Caco-2 (cell line): Measurements from ENCODE around the gene ATAD3C. TPM values are rescaled to one million over a fixed set of nuclear protein-coding genes. Genes with fewer than 3 reads are reported as not detected.

Experiments used
- BruUV-seq: library from RNA; stranded (reverse); fragments of 400-500 nt; replicated peaks from 2 replicates; lab custom pipeline; 2021; lab: Mats Ljungman, UMichigan
- CTCF ChIA-PET: fragments of 300-600 bp; sonication (Branson Sonifier 250); formaldehyde crosslinking; loops from one replicate; lab custom pipeline; 2022; ENCODE audit warnings: antibody characterized with exemption; lab: Charles Lee
- POLR2A ChIA-PET: fragments of 300-600 bp; sonication (Branson Sonifier 250); formaldehyde crosslinking; loops from one replicate; lab custom pipeline; 2022; ENCODE audit warnings: antibody characterized with exemption; lab: Charles Lee
- DNase-seq, 2 experiments: peaks; one replicate each; pipeline versions ENCODE4 v3.0.0 to v3.0.0-alpha.2; 2020 to 2022
- H3K27me3 ChIP-seq: replicated peaks from 2 replicates; pipeline ENCODE4 v1.6.0; 2011; ENCODE audit warnings: low read length; ENCODE audit not compliant: control insufficient read depth, insufficient read depth
- H3K36me3 ChIP-seq: 2 replicates; pipeline ENCODE4 v1.5.1; 2011; ENCODE audit warnings: low read length; ENCODE audit not compliant: control insufficient read depth, insufficient read depth
- H3K4me1 ChIP-seq: fragments of 250-450 bp; sonication (Bioruptor Pico); 2 replicates; pipeline ENCODE4 v1.5.1; 2020; ENCODE audit warnings: mild to moderate bottlenecking
- H3K4me3 ChIP-seq: 2 replicates; pipeline ENCODE4 v1.5.1; 2011; ENCODE audit warnings: low read depth, mild to moderate bottlenecking, control low read depth, low read length
- H3K9me3 ChIP-seq: fragments of 250-450 bp; sonication (Bioruptor Pico); 2 replicates; pipeline ENCODE4 v1.5.1; 2020; ENCODE audit warnings: mild to moderate bottlenecking, moderate library complexity
- H3K27ac Mint-ChIP-seq: one replicate; pipeline ENCODE4 v1.8.0; 2022; ENCODE audit warnings: mixed read lengths; ENCODE audit not compliant: unreplicated experiment
- H3K27me3 Mint-ChIP-seq: one replicate; pipeline ENCODE4 v1.8.0; 2022; ENCODE audit warnings: mixed read lengths; ENCODE audit not compliant: insufficient read depth, unreplicated experiment
- H3K36me3 Mint-ChIP-seq: one replicate; pipeline ENCODE4 v1.8.0; 2022; ENCODE audit warnings: mild to moderate bottlenecking, mixed read lengths; ENCODE audit not compliant: insufficient read depth, unreplicated experiment
- H3K4me1 Mint-ChIP-seq: one replicate; pipeline ENCODE4 v1.8.0; 2022; ENCODE audit warnings: low read depth, mixed read lengths; ENCODE audit not compliant: unreplicated experiment
- H3K4me3 Mint-ChIP-seq: one replicate; pipeline ENCODE4 v1.8.0; 2022; ENCODE audit warnings: mild to moderate bottlenecking, moderate library complexity, mixed read lengths; ENCODE audit not compliant: unreplicated experiment
- H3K9me3 Mint-ChIP-seq: one replicate; pipeline ENCODE4 v1.8.0; 2022; ENCODE audit warnings: mixed read lengths; ENCODE audit not compliant: unreplicated experiment
- intact Hi-C: fragments of 100-400 bp; cut with micrococcal nuclease; formaldehyde crosslinking; loops from one replicate; pipeline ENCODE4 v1.10.0; 2022; ENCODE audit not compliant: unreplicated experiment
- total RNA-seq: library from RNA; stranded (reverse); gene quantifications from 2 replicates; pipeline ENCODE4 v1.2.3, GENCODE V29; 2022
- TF ChIP-seq, protein P1 (sequence below), 2 experiments: fragments of 200-600 bp in 1 of 2; IDR thresholded peaks; 1 replicate in 1 of 2; 2 replicates in 1 of 2; pipeline versions ENCODE4 v1.5.1 to v1.8.0; 2011 to 2022; ENCODE audit warnings: antibody characterized with exemption in 1 of 2, control low read depth in 1 of 2, inconsistent platforms in 1 of 2, low read depth in 1 of 2, low read length in 1 of 2, mild to moderate bottlenecking in 1 of 2, moderate library complexity in 1 of 2; ENCODE audit not compliant: insufficient read depth in 1 of 2, severe bottlenecking in 1 of 2, unreplicated experiment in 1 of 2

ATAD3C gene
- total RNA-seq, 1 experiment from 2014 or later, result 0.95 TPM

DNA sequence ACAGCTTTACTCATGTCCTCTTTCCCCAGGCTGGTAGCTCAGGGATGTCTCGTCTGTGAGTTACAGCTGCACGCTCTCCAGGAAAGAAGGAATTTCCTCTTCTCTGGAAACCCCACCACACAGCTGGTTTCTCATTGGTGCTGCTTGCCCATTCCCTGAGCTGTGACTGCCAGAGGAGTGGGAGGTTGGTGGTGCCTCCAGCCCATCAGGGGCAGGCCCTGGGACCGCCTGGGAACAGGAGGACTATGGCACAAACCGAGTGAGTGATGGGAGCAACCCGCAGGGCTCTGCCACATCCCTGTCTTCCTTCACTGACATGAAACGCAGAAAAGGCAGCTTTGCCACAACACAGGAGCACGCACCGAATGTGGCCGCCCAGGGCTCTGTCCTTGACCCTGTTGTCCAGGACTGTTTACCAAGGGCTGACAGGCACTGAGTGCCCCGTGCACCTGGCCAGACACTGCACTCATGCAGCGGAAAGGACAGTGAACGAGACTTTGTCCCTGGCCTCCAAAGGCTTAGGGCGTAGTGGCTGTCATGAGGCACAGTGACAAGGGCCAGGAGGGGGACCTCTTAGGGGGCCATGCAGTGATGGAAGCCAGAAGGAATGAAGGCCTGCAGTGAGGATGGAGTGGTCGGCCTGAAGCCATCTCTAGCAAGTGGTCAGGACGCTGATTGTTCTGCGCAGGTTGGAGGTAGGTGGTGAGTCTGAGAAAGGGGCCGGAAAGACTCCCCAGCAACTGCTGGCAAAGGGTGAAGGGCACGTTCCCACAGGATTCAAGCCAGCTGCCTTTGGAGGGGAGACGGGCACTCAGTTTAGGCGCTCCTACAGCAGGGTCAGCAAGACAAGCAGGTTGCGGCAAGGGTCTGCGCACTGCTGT is 48.7 kb upstream of the ATAD3C start:
- ChIA-PET POLR2A (no interaction called here), CTCF (interaction anchor here (0.5 to 1.2 kb wide), 2 partner anchors 102 to 105 kb away, joined by 3 to 4 read pairs; no protein-coding TSS in a partner anchor)
- no peaks in the 10 kb centered on the region for H3K27me3 ChIP-seq
- TF ChIP-seq, protein P1, sequence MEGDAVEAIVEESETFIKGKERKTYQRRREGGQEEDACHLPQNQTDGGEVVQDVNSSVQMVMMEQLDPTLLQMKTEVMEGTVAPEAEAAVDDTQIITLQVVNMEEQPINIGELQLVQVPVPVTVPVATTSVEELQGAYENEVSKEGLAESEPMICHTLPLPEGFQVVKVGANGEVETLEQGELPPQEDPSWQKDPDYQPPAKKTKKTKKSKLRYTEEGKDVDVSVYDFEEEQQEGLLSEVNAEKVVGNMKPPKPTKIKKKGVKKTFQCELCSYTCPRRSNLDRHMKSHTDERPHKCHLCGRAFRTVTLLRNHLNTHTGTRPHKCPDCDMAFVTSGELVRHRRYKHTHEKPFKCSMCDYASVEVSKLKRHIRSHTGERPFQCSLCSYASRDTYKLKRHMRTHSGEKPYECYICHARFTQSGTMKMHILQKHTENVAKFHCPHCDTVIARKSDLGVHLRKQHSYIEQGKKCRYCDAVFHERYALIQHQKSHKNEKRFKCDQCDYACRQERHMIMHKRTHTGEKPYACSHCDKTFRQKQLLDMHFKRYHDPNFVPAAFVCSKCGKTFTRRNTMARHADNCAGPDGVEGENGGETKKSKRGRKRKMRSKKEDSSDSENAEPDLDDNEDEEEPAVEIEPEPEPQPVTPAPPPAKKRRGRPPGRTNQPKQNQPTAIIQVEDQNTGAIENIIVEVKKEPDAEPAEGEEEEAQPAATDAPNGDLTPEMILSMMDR (IDR thresholded peaks at IDR 0.05; ENCODE audit: insufficient read depth in 1 of 2, low read depth in 1 of 2, low read length in 1 of 2, severe bottlenecking in 1 of 2, unreplicated experiment in 1 of 2), result no peak
- H3K27me3 Mint-ChIP-seq, result no peaks in the 10 kb centered on the region
- peak overlapping the region; percentile 94 for H3K4me3 ChIP-seq
- H3K9me3 ChIP-seq, result no peaks in the 10 kb centered on the region
- intact Hi-C loops, result no loop called here
- H3K36me3 ChIP-seq, result peaks cover 4% of the 10 kb centered on the region; the same call in 1 of the 2 replicates
- H3K27ac Mint-ChIP-seq, result peak overlapping the region; percentile 93
- H3K36me3 Mint-ChIP-seq, result peaks cover 85% of the 10 kb centered on the region
- DNase-seq, result no peak
- H3K4me1 ChIP-seq, result peaks cover 22% of the 10 kb centered on the region
- H3K4me1 Mint-ChIP-seq, result peaks cover 12% of the 10 kb centered on the region
- no peaks in the 10 kb centered on the region for H3K9me3 Mint-ChIP-seq
- no TSS peak for BruUV-seq
- H3K4me3 Mint-ChIP-seq, result peak overlapping the region; percentile 86

DNA sequence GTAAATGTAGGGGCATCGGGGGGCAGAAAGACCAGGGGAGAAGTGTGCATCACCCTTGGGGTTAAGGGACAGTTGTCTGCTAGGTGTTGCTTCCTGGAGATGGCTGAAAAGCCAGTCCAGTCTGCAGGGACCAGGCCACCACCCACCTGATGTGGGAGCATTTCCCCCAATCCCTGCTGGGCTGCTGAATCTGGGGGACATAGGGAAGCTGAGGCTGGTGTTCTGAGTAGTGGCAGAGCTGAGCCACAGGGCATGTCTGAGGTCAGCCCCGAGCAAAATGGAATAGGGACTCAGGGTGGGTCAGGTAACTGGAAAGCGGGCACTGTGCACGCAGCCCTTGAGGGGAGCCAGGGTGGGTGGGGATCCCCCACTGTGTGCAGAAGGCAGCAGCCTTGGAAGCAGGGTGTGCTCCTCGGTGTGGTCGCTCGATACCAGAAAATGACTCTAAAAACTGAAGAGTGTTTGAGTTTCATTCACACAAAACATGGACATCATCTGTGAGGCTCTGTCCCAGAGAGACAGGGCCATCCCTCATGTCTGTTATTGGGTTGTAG is 48.0 kb upstream of the ATAD3C start:
- Histone ChIP-seq H3K36me3 (peaks cover 4% of the 10 kb centered on the region; the same call in 1 of the 2 replicates), H3K9me3 (no peaks in the 10 kb centered on the region), H3K4me1 (peaks cover 22% of the 10 kb centered on the region), H3K27me3 (no peaks in the 10 kb centered on the region), H3K4me3 (no peak overlapping the region)
- peaks cover 88% of the 10 kb centered on the region for H3K36me3 Mint-ChIP-seq
- peaks cover 12% of the 10 kb centered on the region for H3K4me1 Mint-ChIP-seq
- no peaks in the 10 kb centered on the region for H3K27me3 Mint-ChIP-seq
- no TSS peak for BruUV-seq
- peak overlapping the region; percentile 93 for H3K27ac Mint-ChIP-seq
- peak overlapping the region; percentile 86 for H3K4me3 Mint-ChIP-seq
- TF ChIP-seq, protein P1 (IDR thresholded peaks at IDR 0.05; ENCODE audit: insufficient read depth in 1 of 2, low read depth in 1 of 2, low read length in 1 of 2, severe bottlenecking in 1 of 2, unreplicated experiment in 1 of 2), result no peak
- intact Hi-C loops, result no loop called here
- ChIA-PET POLR2A (interaction anchor here (1.1 kb wide), 1 partner anchor 103 kb away, joined by 3 read pairs; no protein-coding TSS in a partner anchor), CTCF (interaction anchor here (0.6 to 1.0 kb wide), 2 partner anchors 32 to 140 kb away, joined by 3 read pairs; no protein-coding TSS in a partner anchor)
- no peak for DNase-seq
- no peaks in the 10 kb centered on the region for H3K9me3 Mint-ChIP-seq
